Measurements from ENCODE around the gene DPH7. TPM values are rescaled to one million over a fixed set of nuclear protein-coding genes. Genes with fewer than 3 reads are reported as not detected.
A peak's percentile ranks its signal among the peaks of the same experiment; 100 is the strongest.

The DPH7 gene
- total RNA-seq, 2 donors from 2014 or later = 26.7 to 35.5 TPM

- Mint-ChIP-seq H3K9me3 (no peaks in the 10 kb centered on the region), H3K36me3 (ENCODE audit: low read depth) (peaks cover 11% of the 10 kb centered on the region), H3K27ac (no peak overlapping the region), H3K4me1 (peaks cover 1% of the 10 kb centered on the region), H3K4me3 (no peak overlapping the region), H3K27me3 (no peaks in the 10 kb centered on the region)
- no peak for ATAC-seq (replicated peaks)
Measured at GRCh38 chr9:137593176-137593575, 14.5 kb upstream of the DPH7 start.

GRCh38 chr9:137592767-137593166 lies 14.0 kb upstream of the DPH7 start:
- no peak for ATAC-seq (replicated peaks)
- Mint-ChIP-seq H3K27ac (no peak overlapping the region), H3K27me3 (no peaks in the 10 kb centered on the region), H3K36me3 (ENCODE audit: low read depth) (peaks cover 15% of the 10 kb centered on the region), H3K9me3 (no peaks in the 10 kb centered on the region), H3K4me3 (no peak overlapping the region), H3K4me1 (peaks cover 5% of the 10 kb centered on the region)

GRCh38 chr9:137590469-137591383 lies 12.0 kb upstream of the DPH7 start, which contains the start of gene ZMYND19:
Gene ZMYND19 (minus strand): TSS chr9:137590512. CDS start chr9:137590263, 249 bp downstream.
- Mint-ChIP-seq H3K36me3 (ENCODE audit: low read depth) (peaks cover 36% of the 10 kb centered on the region), H3K27me3 (no peaks in the 10 kb centered on the region), H3K4me1 (peaks cover 6% of the 10 kb centered on the region), H3K4me3 (peak within 1 kb of the TSS; percentile 85), H3K27ac (peak within 1 kb of the TSS; percentile 88), H3K9me3 (no peaks in the 10 kb centered on the region)
- ATAC-seq (replicated peaks) = peak; percentile 99

- Mint-ChIP-seq H3K4me3 (no peak overlapping the region), H3K27me3 (no peaks in the 10 kb centered on the region), H3K27ac (no peak overlapping the region), H3K9me3 (no peaks in the 10 kb centered on the region), H3K4me1 (peaks cover 6% of the 10 kb centered on the region), H3K36me3 (ENCODE audit: low read depth) (peaks cover 42% of the 10 kb centered on the region)
- ATAC-seq (replicated peaks) = peak; percentile 47
Measured at GRCh38 chr9:137590123-137590468, 11.4 kb upstream of the DPH7 start.

GRCh38 chr9:137589441-137590122 lies 10.9 kb upstream of the DPH7 start:
- no peaks in the 10 kb centered on the region for H3K9me3 Mint-ChIP-seq
- ATAC-seq (replicated peaks) = peak; percentile 5
- H3K27me3 Mint-ChIP-seq = no peaks in the 10 kb centered on the region
- H3K4me3 Mint-ChIP-seq = peak overlapping the region; percentile 70
- H3K36me3 Mint-ChIP-seq (ENCODE audit: low read depth) = peaks cover 47% of the 10 kb centered on the region
- peak overlapping the region; percentile 58 for H3K27ac Mint-ChIP-seq
- peaks cover 6% of the 10 kb centered on the region for H3K4me1 Mint-ChIP-seq

GRCh38 chr9:137588891-137589290 lies 10.2 kb upstream of the DPH7 start:
- Mint-ChIP-seq H3K4me3 (peak overlapping the region; percentile 70), H3K4me1 (peaks cover 6% of the 10 kb centered on the region), H3K36me3 (ENCODE audit: low read depth) (peaks cover 48% of the 10 kb centered on the region), H3K27ac (no peak overlapping the region), H3K27me3 (no peaks in the 10 kb centered on the region), H3K9me3 (no peaks in the 10 kb centered on the region)
- ATAC-seq (replicated peaks) = no peak

GRCh38 chr9:137588311-137588710 lies 9.6 kb upstream of the DPH7 start:
- H3K4me3 Mint-ChIP-seq = peak overlapping the region; percentile 70
- H3K27ac Mint-ChIP-seq = no peak overlapping the region
- H3K36me3 Mint-ChIP-seq (ENCODE audit: low read depth) = peaks cover 54% of the 10 kb centered on the region
- H3K4me1 Mint-ChIP-seq = peaks cover 6% of the 10 kb centered on the region
- no peaks in the 10 kb centered on the region for H3K9me3 Mint-ChIP-seq
- no peak for ATAC-seq (replicated peaks)
- no peaks in the 10 kb centered on the region for H3K27me3 Mint-ChIP-seq

- Mint-ChIP-seq H3K4me3 (no peak overlapping the region), H3K36me3 (ENCODE audit: low read depth) (peaks cover 68% of the 10 kb centered on the region), H3K4me1 (peaks cover 6% of the 10 kb centered on the region), H3K27me3 (no peaks in the 10 kb centered on the region), H3K9me3 (no peaks in the 10 kb centered on the region), H3K27ac (no peak overlapping the region)
- no peak for ATAC-seq (replicated peaks)
Measured at GRCh38 chr9:137586854-137587253, 8.1 kb upstream of the DPH7 start.

GRCh38 chr9:137583957-137584356 lies 5.2 kb upstream of the DPH7 start:
- Mint-ChIP-seq H3K9me3 (no peaks in the 10 kb centered on the region), H3K4me1 (peaks cover 6% of the 10 kb centered on the region), H3K27me3 (no peaks in the 10 kb centered on the region), H3K4me3 (no peak overlapping the region), H3K36me3 (ENCODE audit: low read depth) (peaks cover 67% of the 10 kb centered on the region), H3K27ac (no peak overlapping the region)
- no peak for ATAC-seq (replicated peaks)

GRCh38 chr9:137583347-137583746 lies 4.6 kb upstream of the DPH7 start:
- Mint-ChIP-seq H3K4me1 (peaks cover 6% of the 10 kb centered on the region), H3K9me3 (no peaks in the 10 kb centered on the region), H3K27ac (no peak overlapping the region), H3K4me3 (no peak overlapping the region), H3K36me3 (ENCODE audit: low read depth) (peaks cover 62% of the 10 kb centered on the region), H3K27me3 (no peaks in the 10 kb centered on the region)
- ATAC-seq (replicated peaks) = no peak

GRCh38 chr9:137582286-137582860 lies 3.6 kb upstream of the DPH7 start:
- H3K9me3 Mint-ChIP-seq = no peaks in the 10 kb centered on the region
- no peak overlapping the region for H3K4me3 Mint-ChIP-seq
- ATAC-seq (replicated peaks) = no peak
- H3K4me1 Mint-ChIP-seq = no peaks in the 10 kb centered on the region
- H3K36me3 Mint-ChIP-seq (ENCODE audit: low read depth) = peaks cover 53% of the 10 kb centered on the region
- H3K27me3 Mint-ChIP-seq = no peaks in the 10 kb centered on the region
- H3K27ac Mint-ChIP-seq = no peak overlapping the region

- no peak overlapping the region for H3K4me3 Mint-ChIP-seq
- ATAC-seq (replicated peaks) = no peak
- H3K27ac Mint-ChIP-seq = no peak overlapping the region
- peaks cover 46% of the 10 kb centered on the region for H3K36me3 Mint-ChIP-seq (ENCODE audit: low read depth)
- no peaks in the 10 kb centered on the region for H3K4me1 Mint-ChIP-seq
- H3K27me3 Mint-ChIP-seq = no peaks in the 10 kb centered on the region
- H3K9me3 Mint-ChIP-seq = no peaks in the 10 kb centered on the region
Measured at GRCh38 chr9:137581361-137582285, 2.9 kb upstream of the DPH7 start.

GRCh38 chr9:137580954-137581322 lies 2.2 kb upstream of the DPH7 start:
- no peak overlapping the region for H3K27ac Mint-ChIP-seq
- peaks cover 46% of the 10 kb centered on the region for H3K36me3 Mint-ChIP-seq (ENCODE audit: low read depth)
- no peak overlapping the region for H3K4me3 Mint-ChIP-seq
- peaks cover 3% of the 10 kb centered on the region for H3K4me1 Mint-ChIP-seq
- H3K27me3 Mint-ChIP-seq = no peaks in the 10 kb centered on the region
- ATAC-seq (replicated peaks) = no peak
- H3K9me3 Mint-ChIP-seq = no peaks in the 10 kb centered on the region
